Activated CD8-positive, alpha-beta memory T cell treated with anti-CD3 and anti-CD28 coated beads, Interleukin-2, amount 50 U/mL, for 24 hours (primary cell): Measurements from ENCODE around the gene KCMF1.

Experiments
- DNase-seq: peaks from one replicate; pipeline ENCODE4 v3.0.0-alpha.2; 2020; ENCODE audit errors: extremely low read depth

KCMF1 gene

GRCh38 chr2:85022232-85022631, 51.3 kb downstream of the KCMF1 start:
- no peak for DNase-seq

DNA sequence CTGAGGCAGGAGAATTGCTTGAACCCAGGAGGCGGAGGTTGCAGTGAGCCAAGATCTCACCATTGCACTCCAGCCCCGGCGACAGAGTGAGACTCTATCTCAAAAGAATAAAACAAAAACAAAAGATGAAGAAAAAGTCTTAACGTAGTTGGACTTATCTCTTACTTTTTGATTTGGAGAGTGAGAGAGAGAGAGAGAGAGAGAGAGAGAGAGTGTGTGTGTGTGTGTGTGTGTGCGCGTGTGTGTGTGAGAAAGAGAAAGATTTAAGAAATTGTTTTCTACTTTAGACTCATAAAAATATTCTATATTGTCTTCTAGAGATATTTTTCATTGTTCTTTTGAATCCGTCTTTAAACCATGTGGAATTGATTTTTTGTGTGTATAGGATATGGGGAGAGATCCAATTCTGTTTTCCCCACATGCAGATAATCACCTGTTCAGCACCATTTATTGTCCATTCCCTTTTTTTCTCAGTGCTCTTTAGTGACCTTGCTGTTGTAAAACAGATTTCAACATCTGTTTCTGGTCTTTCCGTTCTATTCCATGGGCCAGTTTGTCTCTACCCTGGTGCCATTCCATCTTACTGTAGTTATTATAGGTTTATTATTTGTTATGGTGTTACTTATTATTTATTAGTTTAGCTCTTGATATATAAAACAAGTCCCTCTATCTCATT, 53.5 kb downstream of the KCMF1 start:
- DNase-seq = no peak

DNA sequence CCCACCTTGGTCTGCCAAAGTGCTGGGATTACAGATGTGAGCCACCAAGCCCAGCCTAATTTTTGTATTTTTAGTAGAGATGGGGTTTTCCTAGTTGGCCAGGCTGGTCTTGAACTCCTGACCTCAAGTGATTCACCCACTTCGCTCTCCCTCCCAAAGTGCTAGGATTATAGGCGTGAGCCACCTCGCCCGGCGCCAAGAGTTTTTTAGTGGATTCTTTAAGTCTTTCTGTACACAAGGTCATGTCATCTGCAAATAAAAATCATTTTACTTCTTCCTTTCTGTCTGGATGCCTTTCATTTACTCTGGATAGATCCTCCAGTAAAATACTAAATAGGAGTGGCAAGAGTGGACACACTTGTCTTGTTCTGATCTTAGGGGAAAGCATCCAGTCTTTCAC, 61.7 kb downstream of the KCMF1 start:
- no peak for DNase-seq

DNA sequence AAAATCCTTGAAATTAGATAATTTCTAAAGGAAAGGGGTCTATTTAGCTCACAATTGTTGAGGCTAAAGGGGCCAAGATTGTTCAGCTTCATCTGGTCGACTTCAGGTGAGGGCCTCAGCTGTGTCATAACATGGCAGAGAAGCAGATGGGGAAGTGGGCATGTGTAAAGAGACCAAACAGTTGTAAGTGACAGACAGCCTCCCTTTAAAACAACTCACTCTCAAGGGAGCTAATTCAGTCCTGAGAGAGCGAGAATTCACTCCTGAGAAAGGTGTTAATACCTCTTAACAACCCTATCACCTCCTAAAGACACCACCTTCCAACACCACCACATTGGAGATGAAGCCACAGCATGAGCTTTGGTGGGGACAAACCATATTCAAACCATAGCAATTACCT, 62.4 kb downstream of the KCMF1 start:
- DNase-seq = no peak

GRCh38 chr2:85034158-85034557, 63.2 kb downstream of the KCMF1 start:
- DNase-seq = no peak

DNA sequence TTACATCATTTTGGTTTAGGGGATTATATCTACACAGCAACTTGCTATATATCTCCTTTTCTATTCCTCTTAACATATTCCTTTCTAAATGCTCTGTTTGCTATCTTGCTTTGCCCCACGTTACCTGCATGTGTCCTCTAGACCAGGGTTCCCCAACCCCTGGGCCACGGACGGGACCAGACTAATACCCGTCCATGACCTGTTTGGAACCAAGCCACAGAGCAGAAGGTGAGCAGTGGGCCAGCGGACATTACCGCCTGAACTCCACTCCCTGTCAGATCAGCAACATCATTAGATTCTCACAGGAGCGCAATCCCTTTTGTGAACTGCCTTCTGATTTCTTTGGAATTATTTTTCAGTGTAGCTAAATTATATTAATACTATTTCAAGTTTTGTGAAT, 66.7 kb downstream of the KCMF1 start:
- no peak for DNase-seq

GRCh38 chr2:85042330-85042729, 71.4 kb downstream of the KCMF1 start:
- no peak for DNase-seq

GRCh38 chr2:85048534-85048933, 77.6 kb downstream of the KCMF1 start:
- DNase-seq = no peak

GRCh38 chr2:85049236-85049635, 78.3 kb downstream of the KCMF1 start:
- DNase-seq = no peak

- DNase-seq = no peak
Observed at GRCh38 chr2:85053802-85054201, 82.8 kb downstream of the KCMF1 start.

- DNase-seq = no peak
Observed at GRCh38 chr2:85057226-85057962, 86.4 kb downstream of the KCMF1 start.

DNA sequence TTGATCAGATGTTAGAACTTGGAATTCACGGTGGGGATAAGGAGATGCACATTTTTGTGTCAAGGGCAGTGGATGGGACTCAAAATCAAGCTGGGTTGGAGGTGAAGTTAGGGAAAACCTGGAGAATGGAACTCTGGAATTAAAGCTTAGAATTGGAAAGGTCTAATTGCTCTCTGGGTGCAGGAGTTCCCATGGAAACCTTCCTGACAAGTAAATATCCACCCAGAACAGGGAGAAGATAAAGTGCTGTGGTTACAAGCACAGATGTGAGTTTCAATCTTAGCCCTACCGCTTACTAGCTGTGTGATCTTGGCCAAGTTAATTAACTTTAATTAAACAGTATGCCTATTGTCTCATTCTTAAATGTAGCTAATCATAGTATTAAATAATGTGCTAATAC, 90.9 kb downstream of the KCMF1 start:
- DNase-seq = no peak

DNA sequence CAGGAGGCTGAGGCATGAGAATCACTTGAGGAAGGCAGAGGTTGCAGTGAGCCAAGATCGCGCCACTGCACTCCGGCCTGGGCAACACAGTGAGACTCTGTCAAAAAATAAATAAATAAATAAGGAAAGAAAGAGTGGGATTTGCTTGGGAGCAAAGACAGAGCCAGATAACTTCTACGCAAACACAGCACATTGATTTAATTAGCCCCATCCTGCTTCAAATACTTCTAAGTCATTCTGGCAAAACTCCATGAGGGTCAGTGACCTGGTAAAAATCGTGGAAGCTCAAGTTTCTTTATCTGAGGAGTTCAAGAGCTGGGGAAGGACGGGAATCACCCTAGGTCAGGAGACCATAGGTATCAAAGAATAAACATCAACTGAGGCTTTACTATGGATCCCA, 91.6 kb downstream of the KCMF1 start:
- DNase-seq = no peak

- no peak for DNase-seq
Observed at GRCh38 chr2:85063981-85064599, 93.1 kb downstream of the KCMF1 start.

- no peak for DNase-seq
Observed at GRCh38 chr2:85064927-85065577, 94.1 kb downstream of the KCMF1 start.

- no peak for DNase-seq
Observed at GRCh38 chr2:85066006-85066740, 95.2 kb downstream of the KCMF1 start.

DNA sequence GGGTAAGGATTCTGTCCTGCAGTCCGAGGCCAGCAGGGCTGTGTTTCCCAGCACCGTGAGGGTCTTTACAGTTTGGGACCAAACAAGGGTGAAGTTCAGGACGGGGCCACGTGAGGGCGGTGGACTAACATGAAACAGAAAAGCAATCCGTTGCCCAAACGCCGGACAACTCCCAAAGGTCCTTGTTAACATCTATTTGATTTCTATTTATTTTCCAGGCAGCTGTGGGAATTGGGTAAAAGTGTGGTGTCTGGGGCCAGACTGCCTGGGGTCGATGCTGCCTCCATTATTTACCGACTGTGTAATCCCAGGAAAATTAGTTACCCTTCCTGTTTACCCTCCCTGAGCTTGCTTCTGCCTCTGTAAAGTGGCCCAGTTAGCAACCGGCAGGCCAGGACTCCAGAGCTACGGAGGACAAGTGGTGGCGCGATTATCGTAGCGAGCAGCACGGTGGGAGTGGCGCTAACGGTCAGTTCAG, 96.0 kb downstream of the KCMF1 start:
- DNase-seq = no peak

GRCh38 chr2:85071096-85071495, 100.1 kb downstream of the KCMF1 start:
- DNase-seq = no peak

DNA sequence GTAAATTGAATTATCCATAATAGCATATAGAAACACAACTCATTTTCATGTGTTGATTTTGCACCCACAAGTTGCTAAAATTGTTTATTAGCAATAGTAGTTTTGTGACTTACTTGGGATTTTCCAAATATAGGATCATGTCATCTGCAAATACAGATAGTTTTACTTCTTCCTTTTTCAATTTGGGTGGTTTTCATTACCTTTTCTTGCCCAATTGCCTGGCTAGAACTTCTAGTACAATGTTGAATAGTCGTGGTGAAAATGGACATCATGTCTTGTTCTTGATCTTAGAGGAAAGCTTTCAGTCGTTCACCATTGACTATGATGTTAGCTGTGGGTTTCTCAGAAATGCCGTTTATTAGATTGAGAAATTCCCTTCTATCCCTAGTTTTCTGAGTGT, 102.1 kb downstream of the KCMF1 start:
- DNase-seq = no peak

GRCh38 chr2:85076618-85077274, 105.8 kb downstream of the KCMF1 start:
- DNase-seq = no peak

GRCh38 chr2:85077859-85078419, 107.0 kb downstream of the KCMF1 start:
- no peak for DNase-seq
